GM06990 (cell line): Measurements from ENCODE around the gene PEX5L.

ENCODE experiments used
- DNase-seq: peaks from one replicate; pipeline ENCODE4 v3.0.0-alpha.2; 2011; ENCODE audit not compliant: insufficient read length; ENCODE audit errors: extremely low read depth
- H3K27me3 ChIP-seq: replicated peaks from 2 replicates; pipeline ENCODE4 v1.6.0; 2011; ENCODE audit warnings: low read length; ENCODE audit not compliant: control insufficient read depth, insufficient read depth
- H3K36me3 ChIP-seq: 2 replicates; pipeline ENCODE4 v1.5.1; 2011; ENCODE audit warnings: low read length; ENCODE audit not compliant: control insufficient read depth, insufficient read depth
- H3K4me3 ChIP-seq: replicated peaks from 2 replicates; pipeline ENCODE4 v1.5.1; 2011; ENCODE audit warnings: low read depth, mild to moderate bottlenecking, control low read depth, low read length
- TF ChIP-seq, protein P1 (sequence below): IDR thresholded peaks from 2 replicates; pipeline ENCODE4 v1.5.1; 2011; ENCODE audit warnings: low read length, control low read depth, mild to moderate bottlenecking, inconsistent platforms; ENCODE audit not compliant: insufficient read depth, poor library complexity, severe bottlenecking

Gene PEX5L

DNA sequence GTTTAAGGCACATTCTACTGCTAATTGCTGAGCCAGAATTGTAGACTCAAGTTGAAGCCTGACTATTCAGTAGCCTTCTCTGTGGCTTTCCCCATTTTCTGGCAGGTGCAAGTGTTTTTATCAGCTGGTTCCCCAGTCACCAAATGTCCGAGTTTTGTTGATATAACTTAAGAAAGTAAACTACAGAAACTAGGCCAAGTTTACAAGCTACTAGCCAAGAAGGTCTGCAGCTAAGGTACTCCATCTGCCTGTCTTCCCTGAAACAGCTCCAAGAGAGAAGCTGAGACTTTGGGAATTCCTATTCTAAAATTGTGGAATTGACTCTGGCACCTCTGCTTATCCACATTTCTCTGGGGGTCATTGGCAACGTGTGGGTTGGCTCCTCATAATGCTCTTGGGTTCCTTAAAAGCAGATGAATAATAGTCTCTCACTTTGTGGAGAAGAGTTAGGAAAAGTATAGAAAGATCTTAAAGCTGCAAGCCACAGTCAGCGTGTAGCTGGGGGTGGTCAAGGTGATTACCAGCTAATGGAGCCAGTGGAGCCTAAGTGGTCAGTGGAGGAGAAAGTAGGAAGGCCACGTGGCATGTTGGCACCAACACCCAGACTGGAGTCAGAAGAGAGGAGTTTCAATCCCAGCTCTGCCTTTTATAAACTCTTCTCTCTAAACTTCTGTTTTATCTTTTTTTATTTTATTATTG lies 128.8 kb downstream of the PEX5L start:
- Histone ChIP-seq H3K36me3 (no peaks in the 10 kb centered on the region), H3K27me3 (no peaks in the 10 kb centered on the region), H3K4me3 (no peak overlapping the region)
- no peak for DNase-seq
- TF ChIP-seq, protein P1, sequence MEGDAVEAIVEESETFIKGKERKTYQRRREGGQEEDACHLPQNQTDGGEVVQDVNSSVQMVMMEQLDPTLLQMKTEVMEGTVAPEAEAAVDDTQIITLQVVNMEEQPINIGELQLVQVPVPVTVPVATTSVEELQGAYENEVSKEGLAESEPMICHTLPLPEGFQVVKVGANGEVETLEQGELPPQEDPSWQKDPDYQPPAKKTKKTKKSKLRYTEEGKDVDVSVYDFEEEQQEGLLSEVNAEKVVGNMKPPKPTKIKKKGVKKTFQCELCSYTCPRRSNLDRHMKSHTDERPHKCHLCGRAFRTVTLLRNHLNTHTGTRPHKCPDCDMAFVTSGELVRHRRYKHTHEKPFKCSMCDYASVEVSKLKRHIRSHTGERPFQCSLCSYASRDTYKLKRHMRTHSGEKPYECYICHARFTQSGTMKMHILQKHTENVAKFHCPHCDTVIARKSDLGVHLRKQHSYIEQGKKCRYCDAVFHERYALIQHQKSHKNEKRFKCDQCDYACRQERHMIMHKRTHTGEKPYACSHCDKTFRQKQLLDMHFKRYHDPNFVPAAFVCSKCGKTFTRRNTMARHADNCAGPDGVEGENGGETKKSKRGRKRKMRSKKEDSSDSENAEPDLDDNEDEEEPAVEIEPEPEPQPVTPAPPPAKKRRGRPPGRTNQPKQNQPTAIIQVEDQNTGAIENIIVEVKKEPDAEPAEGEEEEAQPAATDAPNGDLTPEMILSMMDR, result no peak

DNA sequence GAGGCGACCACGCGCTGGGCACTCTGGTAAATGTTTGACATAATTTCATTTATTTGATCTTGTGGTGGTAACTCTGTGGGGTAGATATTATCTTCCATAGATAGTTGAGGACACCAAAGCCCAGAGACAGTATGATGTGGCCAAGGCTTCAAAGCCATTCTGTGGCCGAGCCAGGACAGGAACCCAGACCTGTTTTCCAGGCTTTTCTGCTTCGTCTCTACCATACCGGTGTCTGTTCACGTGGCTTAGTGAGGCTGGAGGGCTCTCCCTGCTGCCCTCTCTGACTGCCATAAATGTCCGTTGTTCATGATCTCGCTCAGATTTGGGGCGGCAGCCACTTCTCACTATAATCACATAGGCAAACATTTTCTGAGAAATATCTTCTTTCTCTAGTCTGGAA lies 134.7 kb downstream of the PEX5L start:
- no peaks in the 10 kb centered on the region for H3K36me3 ChIP-seq
- H3K4me3 ChIP-seq, result no peak overlapping the region
- no peaks in the 10 kb centered on the region for H3K27me3 ChIP-seq
- DNase-seq, result no peak
- TF ChIP-seq, protein P1, result no peak

DNA sequence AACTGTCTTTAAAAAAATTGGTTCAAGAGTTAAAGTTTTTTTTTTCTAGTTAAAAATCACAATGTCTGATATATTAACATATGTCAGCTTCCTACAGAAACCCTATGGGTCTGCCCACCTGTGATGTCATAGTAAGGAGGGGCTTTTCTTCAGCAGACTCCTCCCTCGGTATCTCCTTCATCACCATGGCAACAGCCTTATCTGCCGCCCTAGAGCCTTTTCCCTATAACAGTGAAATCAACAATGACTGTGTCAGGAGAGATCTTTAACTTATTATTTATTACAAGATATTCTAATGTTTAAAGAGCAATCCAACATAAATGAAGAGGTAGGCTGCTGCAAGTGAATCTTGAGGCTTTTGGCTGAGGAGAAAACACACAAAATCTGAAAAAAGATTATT lies 138.7 kb downstream of the PEX5L start:
- TF ChIP-seq, protein P1, result no peak
- H3K36me3 ChIP-seq, result no peaks in the 10 kb centered on the region
- no peak for DNase-seq
- no peaks in the 10 kb centered on the region for H3K27me3 ChIP-seq
- no peak overlapping the region for H3K4me3 ChIP-seq

DNA sequence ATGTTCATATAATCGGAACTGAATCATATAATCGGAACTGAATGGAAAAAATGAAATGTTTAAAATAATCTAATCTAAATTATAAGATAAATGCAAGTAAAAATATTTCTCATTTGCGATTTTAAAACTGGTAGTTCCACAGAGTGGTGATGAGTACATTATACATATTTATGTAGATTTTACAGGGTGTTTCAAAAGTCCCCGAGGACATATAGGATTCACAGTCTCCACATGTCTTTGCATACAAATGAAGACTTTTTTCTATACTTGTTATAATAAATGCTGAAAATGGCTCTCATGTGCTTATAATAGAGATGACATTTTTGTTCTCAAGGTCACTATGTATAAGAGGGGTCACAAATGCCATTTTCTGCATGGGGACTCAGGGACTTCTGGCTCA lies 139.5 kb downstream of the PEX5L start:
- no peaks in the 10 kb centered on the region for H3K27me3 ChIP-seq
- DNase-seq, result no peak
- H3K4me3 ChIP-seq, result no peak overlapping the region
- H3K36me3 ChIP-seq, result no peaks in the 10 kb centered on the region
- TF ChIP-seq, protein P1, result no peak

DNA sequence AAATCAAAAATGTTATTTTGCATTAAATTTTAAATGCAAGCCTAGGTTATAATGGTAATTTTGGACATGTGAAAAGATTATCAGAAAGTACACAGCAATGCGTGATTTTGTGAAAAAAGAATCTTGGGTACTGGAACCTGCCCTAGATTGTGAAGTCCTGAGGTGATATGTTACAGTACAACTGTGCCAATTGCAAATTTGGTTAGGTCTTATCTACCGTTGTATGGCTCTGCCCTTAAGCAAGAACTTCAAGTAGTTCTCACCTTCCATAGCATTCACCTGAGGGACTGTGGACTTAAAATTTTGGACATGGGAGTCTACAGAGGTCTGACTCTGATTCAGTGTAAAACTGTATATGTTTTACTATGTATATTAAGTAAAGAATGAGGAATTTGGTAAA lies 140.2 kb downstream of the PEX5L start:
- TF ChIP-seq, protein P1, result no peak
- no peak for DNase-seq
- Histone ChIP-seq H3K4me3 (no peak overlapping the region), H3K36me3 (no peaks in the 10 kb centered on the region), H3K27me3 (no peaks in the 10 kb centered on the region)

DNA sequence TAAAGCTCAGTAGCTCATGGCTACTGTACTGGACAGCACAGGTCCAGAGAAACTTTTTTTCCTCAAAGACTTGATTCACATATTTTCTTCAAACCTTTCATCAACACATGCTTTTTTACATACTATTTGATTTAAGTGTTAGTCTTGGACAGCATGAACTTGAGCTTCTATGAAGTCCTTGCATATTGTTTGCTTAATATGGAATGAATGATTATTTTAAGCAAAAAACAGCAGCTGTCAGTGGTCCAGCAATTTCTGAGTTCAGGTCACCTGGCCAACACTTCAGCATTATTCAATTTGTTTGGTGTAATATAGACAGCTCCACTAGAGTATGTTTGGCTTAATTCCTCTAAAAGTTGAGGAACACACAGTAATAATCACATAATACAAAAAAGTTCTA lies 141.4 kb downstream of the PEX5L start:
- no peaks in the 10 kb centered on the region for H3K36me3 ChIP-seq
- H3K4me3 ChIP-seq, result no peak overlapping the region
- H3K27me3 ChIP-seq, result no peaks in the 10 kb centered on the region
- TF ChIP-seq, protein P1, result no peak
- no peak for DNase-seq
